GM21576 (cell line): Measurements from ENCODE around the gene CRBN.
A peak's percentile ranks its signal among the peaks of the same experiment; 100 is the strongest.

ENCODE experiments used
- ATAC-seq: cut with Tn5 transposase; IDR thresholded peaks from one replicate; pipeline ENCODE4 v1.9.1; 2021; ENCODE audit warnings: mild to moderate bottlenecking, moderate library complexity; ENCODE audit not compliant: unreplicated experiment

The CRBN gene

GRCh38 chr3:3117651-3118050, 61.8 kb downstream of the CRBN start:
- ATAC-seq, result no peak

DNA sequence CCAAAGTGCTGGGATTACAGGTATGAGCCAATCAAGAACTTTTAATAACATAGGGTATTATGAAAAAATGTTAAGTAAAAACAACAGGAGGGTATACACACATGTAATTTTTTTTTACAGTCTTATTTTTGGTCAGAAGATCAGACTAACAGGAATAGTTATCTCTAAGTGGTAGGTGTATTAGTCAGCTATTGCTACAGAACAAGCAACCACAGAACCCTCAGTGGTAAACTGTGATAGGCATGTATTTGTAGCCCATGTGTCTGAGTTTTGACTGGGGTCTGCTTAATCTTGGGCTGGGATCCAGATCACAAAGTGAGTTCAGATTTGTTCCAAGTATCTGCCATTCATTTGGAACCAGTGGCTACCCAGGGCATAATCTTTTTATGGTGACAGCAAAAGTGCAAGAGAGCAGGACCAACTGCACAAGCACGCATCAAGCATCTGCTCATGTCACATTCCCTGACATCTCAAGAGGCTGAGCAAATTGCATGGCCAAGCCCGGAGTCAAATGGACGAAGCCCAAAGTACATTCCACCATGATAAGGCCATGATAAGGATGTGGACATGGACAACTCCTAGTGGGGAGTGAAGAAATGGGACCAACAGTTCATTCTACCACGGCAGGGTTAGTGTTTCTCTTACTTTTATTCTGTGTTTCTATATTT, 66.3 kb downstream of the CRBN start:
- ATAC-seq, result no peak

- no peak for ATAC-seq
Observed at GRCh38 chr3:3110749-3111361, 68.6 kb downstream of the CRBN start.

- ATAC-seq, result no peak
Observed at GRCh38 chr3:3110299-3110630, 69.2 kb downstream of the CRBN start, which contains the start of gene IL5RA. Gene IL5RA, minus strand, starts transcription at chr3:3110374. Its CDS starts 5,390 bp downstream, at chr3:3104984.

DNA sequence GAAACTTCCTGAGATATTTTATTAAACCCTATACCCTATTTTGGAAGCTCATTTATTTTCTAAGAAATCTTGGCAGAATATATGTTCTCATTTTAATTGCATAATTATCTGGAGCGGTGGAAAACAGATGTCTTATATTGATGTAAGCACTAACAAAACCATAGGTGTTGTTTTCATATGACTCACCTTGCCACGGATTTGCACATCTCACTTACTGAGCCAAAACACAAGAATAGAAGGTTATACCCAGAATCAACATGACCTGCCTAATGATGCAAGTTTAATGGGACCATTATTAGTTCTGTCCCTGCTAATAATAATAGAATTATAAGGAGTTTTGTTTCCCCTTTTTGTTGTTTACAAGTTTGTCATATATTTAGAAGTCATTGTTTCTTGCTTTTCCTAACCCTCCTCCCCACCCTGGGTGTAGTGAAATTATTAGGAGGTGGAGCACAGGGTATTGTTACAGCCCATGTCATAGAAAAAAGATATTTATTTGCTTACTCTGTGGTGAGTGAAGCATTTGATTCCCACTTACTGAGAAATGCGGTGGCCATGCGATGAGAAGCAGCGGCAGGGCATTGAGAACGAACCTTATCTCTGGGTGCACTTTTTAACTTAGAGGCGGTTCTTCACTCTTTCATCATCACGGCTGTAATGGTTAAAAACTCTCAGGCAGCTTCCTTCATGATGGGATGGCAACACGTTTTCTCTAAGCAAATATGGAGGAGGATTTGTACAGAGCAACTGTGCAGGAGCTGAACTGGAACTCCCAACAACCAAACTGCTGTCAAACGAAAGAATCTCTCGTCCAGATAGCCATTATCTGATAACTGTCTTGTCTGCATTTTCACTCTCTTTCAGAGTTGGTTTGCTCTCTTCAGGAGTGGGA, 69.8 kb downstream of the CRBN start:
- peak; percentile 87 for ATAC-seq

GRCh38 chr3:3107858-3108257, 71.6 kb downstream of the CRBN start:
- no peak for ATAC-seq

DNA sequence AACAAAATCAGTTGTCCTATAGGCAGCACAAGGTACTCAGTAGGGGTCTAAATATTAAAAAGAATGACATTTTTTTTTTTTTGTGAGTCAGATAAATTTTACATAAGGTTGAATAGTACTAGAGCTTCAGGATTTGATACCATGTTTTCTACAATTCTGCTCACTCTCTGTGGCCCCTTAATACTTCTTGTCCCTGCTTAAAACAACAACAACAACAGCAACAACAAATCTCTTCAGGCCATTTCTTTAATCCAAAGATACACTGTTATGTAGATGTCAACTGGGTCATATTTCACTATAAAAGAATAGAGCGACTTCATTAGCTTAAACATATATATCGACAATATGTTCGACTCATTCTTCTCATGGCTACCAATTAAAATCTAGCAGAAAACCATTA, 72.3 kb downstream of the CRBN start:
- ATAC-seq, result no peak

DNA sequence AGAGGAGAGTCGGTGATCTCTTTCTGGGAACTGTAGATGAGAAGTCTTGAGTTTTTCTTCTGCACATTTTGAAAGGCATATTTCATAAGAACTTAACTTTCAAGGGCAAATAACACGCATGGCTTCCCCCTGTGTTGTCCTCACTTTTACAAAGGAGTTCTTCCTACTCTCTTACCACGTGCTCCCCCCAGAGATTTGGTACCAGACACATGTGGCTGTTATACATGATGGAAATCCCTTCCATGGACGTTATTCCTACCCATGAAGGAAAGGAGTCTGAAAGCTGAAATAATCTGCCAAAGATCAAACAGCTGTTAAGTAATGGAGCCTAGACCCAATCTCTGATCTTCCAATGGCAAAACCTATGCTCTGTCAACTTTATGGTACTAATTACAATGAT, 73.7 kb downstream of the CRBN start:
- ATAC-seq, result no peak

GRCh38 chr3:3105246-3105645, 74.2 kb downstream of the CRBN start:
- no peak for ATAC-seq

DNA sequence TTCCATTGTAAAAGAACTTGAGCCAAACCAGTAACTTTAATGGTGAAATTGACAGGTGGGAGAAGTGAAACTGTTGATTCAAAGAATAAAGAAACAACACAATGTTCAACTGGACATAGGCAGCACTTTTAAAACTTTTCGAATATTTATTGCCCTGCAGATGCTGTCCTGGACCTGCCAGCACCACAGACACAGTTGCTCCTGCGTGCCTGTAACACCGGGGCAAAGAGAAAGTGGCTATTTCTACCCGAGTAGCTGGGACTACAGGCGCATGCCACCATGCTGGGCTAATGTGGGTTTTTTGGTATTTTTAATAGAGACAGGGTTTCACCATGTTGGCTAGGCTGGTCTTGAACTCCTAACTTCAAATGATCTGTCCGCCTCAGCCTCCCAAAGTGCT, 76.7 kb downstream of the CRBN start:
- ATAC-seq, result no peak

- peak; percentile 54 for ATAC-seq
Observed at GRCh38 chr3:3101660-3102458, 77.6 kb downstream of the CRBN start.
